Measurements from ENCODE around the gene MAK.

MAK gene

GRCh38 chr6:10794239-10794638, 44.1 kb downstream of the MAK start:
- no peak overlapping the region for H3K4me3 ChIP-seq (ENCODE audit: low read depth, low read length)
- no peak for TF ChIP-seq CTCF (IDR thresholded peaks at IDR 0.05; ENCODE audit: borderline replicate concordance, insufficient read depth, low read depth, low read length)

DNA sequence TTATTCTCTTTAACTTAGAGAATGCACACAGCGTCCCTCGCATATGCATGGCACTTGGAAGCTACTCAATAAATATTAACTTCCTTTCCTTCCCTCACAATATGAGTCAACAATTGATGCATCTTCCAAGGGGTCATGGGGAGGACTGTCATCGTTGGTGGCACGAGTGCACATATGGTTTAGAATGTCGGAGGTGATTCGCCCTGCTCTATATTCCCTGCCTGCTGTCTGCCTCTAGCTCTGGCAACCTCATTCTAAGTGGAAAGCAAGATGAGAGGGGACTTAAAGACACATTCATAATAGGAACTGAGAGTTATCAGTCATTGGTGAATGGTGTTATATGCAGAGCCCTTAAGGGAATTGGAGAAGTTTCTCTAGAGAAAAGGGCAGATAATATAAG, 44.6 kb downstream of the MAK start:
- TF ChIP-seq CTCF (IDR thresholded peaks at IDR 0.05; ENCODE audit: borderline replicate concordance, insufficient read depth, low read depth, low read length), result no peak
- H3K4me3 ChIP-seq (ENCODE audit: low read depth, low read length), result no peak overlapping the region

- H3K4me3 ChIP-seq (ENCODE audit: low read depth, low read length), result no peak overlapping the region
- no peak for TF ChIP-seq CTCF (IDR thresholded peaks at IDR 0.05; ENCODE audit: borderline replicate concordance, insufficient read depth, low read depth, low read length)
Measured at GRCh38 chr6:10793035-10793434, 45.3 kb downstream of the MAK start.

GRCh38 chr6:10792101-10792500, 46.2 kb downstream of the MAK start:
- H3K4me3 ChIP-seq (ENCODE audit: low read depth, low read length), result no peak overlapping the region
- no peak for TF ChIP-seq CTCF (IDR thresholded peaks at IDR 0.05; ENCODE audit: borderline replicate concordance, insufficient read depth, low read depth, low read length)

DNA sequence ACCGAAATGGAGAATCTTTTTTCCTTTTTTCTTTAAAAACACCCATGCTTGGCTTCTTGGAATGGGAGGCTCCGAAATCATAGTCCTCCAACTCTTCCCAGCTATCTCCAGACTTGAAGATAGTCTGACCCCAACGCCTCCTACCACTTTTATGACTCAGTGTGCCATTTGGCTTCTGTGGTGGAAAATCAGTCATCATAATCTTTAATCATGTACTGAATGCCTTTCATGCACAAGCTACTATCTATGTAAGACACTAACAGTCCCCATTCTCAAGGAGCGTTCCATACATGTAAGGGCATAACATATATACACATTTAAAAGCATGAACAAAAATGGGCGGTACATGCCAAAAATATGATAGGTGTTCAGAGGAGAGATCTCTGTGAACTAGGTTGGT, 46.7 kb downstream of the MAK start:
- no peak overlapping the region for H3K4me3 ChIP-seq (ENCODE audit: low read depth, low read length)
- no peak for TF ChIP-seq CTCF (IDR thresholded peaks at IDR 0.05; ENCODE audit: borderline replicate concordance, insufficient read depth, low read depth, low read length)

GRCh38 chr6:10779076-10779475, 59.3 kb downstream of the MAK start:
- H3K4me3 ChIP-seq (ENCODE audit: low read depth, low read length), result no peak overlapping the region
- no peak for TF ChIP-seq CTCF (IDR thresholded peaks at IDR 0.05; ENCODE audit: borderline replicate concordance, insufficient read depth, low read depth, low read length)

DNA sequence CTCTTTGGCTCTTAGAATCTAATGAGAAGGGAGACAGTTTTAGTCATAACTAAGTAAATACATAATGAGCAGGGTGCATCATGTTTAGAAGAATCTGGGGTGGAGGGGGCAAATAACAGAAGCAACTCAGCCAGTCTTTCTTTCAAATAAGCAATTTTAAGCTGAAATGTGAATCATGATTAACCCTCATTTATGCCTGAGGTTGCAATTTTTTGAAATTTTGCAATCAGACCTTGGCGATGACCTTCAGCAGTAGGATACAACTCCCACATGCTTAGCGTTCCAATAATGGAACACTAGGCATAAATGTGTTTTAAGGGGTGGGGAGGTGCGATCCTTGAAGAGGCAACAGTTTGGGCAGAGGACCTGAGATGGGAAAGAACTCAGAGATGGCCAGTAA, 60.1 kb downstream of the MAK start:
- TF ChIP-seq CTCF (IDR thresholded peaks at IDR 0.05; ENCODE audit: borderline replicate concordance, insufficient read depth, low read depth, low read length), result no peak
- no peak overlapping the region for H3K4me3 ChIP-seq (ENCODE audit: low read depth, low read length)
